Measurements from ENCODE around the gene SMPDL3A. TPM values are rescaled to one million over a fixed set of nuclear protein-coding genes. Genes with fewer than 3 reads are reported as not detected.

Gene SMPDL3A
- total RNA-seq, 1 experiment from 2014 or later = 1.8 TPM

GRCh38 chr6:122788208-122788607 lies 850 bp upstream of the SMPDL3A start:
- no TSS peak for BruUV-seq (replicated peaks)
- peaks cover 9% of the 10 kb centered on the region; the same call in 1 of the 2 replicates for H3K4me1 ChIP-seq (ENCODE audit: control insufficient read depth, insufficient read depth, low read length)
- H3K27me3 ChIP-seq (ENCODE audit: control insufficient read depth, insufficient read depth, low read length) = peaks cover 7% of the 10 kb centered on the region; the same call in 1 of the 2 replicates
- H3K9me3 ChIP-seq (ENCODE audit: control insufficient read depth, insufficient read depth, low read depth, low read length) = no peaks in the 10 kb centered on the region
- DNase-seq (ENCODE audit: low read depth, low spot score) (no peak), ATAC-seq (no peak)
- no peak overlapping the region for H3K4me3 ChIP-seq (ENCODE audit: low read depth in 2 of 2, low read length in 2 of 2)
- ChIA-PET POLR2A (no interaction called here), CTCF (no interaction called here)
- no peaks in the 10 kb centered on the region for H3K36me3 ChIP-seq (ENCODE audit: control insufficient read depth, insufficient read depth, low read length)
- no peak overlapping the region for H3K27ac ChIP-seq (ENCODE audit: low read length)
- intact Hi-C loops (cut with micrococcal nuclease; ENCODE audit: unreplicated experiment) (no loop called here), in situ Hi-C loops (cut with HindIII; ENCODE audit: low pct_unique_long_range_greater_than_20kb, low sequenced_read_pairs) (no loop called here)
- TF ChIP-seq REST (IDR thresholded peaks at IDR 0.05; ENCODE audit: insufficient read depth in 1 of 2, low read depth in 2 of 2, low read length in 1 of 2) (no peak), POLR2AphosphoS5 (IDR thresholded peaks at IDR 0.05; ENCODE audit: low read depth, low read length) (no peak), SIN3A (IDR thresholded peaks at IDR 0.05; ENCODE audit: borderline replicate concordance, insufficient read depth, low read depth, low read length) (no peak), TCF7L2 (IDR thresholded peaks at IDR 0.05; ENCODE audit: low read depth, low read length) (no peak), CTCF (IDR thresholded peaks at IDR 0.05) (no peak)

DNA sequence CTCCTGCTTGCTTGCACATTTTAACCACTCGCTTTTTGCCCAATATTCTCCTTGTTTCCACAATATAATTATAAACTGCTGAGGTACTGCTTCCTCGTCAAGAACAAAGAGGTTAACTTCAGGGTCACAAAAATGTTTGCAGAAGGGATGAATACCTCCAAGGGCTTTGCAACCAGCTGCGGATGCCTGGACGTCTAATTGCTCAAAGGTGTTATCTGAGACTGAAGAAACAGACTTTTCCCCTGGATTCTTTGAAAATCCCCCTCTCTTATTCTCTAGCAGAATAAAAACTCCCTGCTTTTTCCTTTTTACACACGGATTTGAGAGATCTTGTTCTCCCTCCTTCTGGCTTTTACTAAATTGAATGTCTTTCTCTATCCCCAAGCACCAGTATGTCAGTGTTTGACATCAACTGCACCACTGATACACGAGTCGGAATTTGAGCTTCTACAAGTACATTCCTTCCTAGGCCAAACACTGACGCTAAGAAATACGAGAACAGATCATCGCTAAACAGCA lies 336 bp upstream of the SMPDL3A start:
- Histone ChIP-seq H3K36me3 (ENCODE audit: control insufficient read depth, insufficient read depth, low read length) (no peaks in the 10 kb centered on the region), H3K27me3 (ENCODE audit: control insufficient read depth, insufficient read depth, low read length) (peaks cover 4% of the 10 kb centered on the region; the same call in 1 of the 2 replicates), H3K4me1 (ENCODE audit: control insufficient read depth, insufficient read depth, low read length) (peaks cover 9% of the 10 kb centered on the region; the same call in 1 of the 2 replicates), H3K9me3 (ENCODE audit: control insufficient read depth, insufficient read depth, low read depth, low read length) (no peaks in the 10 kb centered on the region), H3K4me3 (ENCODE audit: low read depth in 2 of 2, low read length in 2 of 2) (peak overlapping the region; percentile 65 to 70), H3K27ac (ENCODE audit: low read length) (peak overlapping the region; percentile 68)
- intact Hi-C loops (cut with micrococcal nuclease; ENCODE audit: unreplicated experiment) = no loop called here
- no peak for TF ChIP-seq TCF7L2 (IDR thresholded peaks at IDR 0.05; ENCODE audit: low read depth, low read length)
- TF ChIP-seq REST (IDR thresholded peaks at IDR 0.05; ENCODE audit: insufficient read depth in 1 of 2, low read depth in 2 of 2, low read length in 1 of 2) = no peak
- DNase-seq (ENCODE audit: low read depth, low spot score) (no peak), ATAC-seq (peak; percentile 33; the same call in 1 of the 2 replicates)
- no TSS peak for BruUV-seq (replicated peaks)
- ChIA-PET CTCF (interaction anchor here (1.5 kb wide), 1 partner anchor 10 kb away, joined by 5 read pairs; no protein-coding TSS in a partner anchor), POLR2A (no interaction called here)
- in situ Hi-C loops (cut with HindIII; ENCODE audit: low pct_unique_long_range_greater_than_20kb, low sequenced_read_pairs) = no loop called here

Measured in Panc1 (cell line).